HG03558 (cell line): ENCODE results near the gene P2RX6.

Experiments used
- ATAC-seq: cut with Tn5 transposase; IDR thresholded peaks from one replicate; pipeline ENCODE4 v1.9.1; 2021; ENCODE audit warnings: moderate number of reproducible peaks; ENCODE audit not compliant: unreplicated experiment; ENCODE audit errors: extremely low read depth

Gene P2RX6

GRCh38 chr22:21010426-21011113 lies 4.4 kb upstream of the P2RX6 start:
- ATAC-seq = no peak

- ATAC-seq = no peak
These were observed 2.2 kb upstream of the P2RX6 start for GRCh38 chr22:21012446-21013407.

- no peak for ATAC-seq
These were observed 1.2 kb upstream of the P2RX6 start for GRCh38 chr22:21013657-21014201.

- ATAC-seq = peak; percentile 68
These were observed 701 bp upstream of the P2RX6 start for GRCh38 chr22:21014202-21014725.

GRCh38 chr22:21015466-21016006 lies 571 bp downstream of the P2RX6 start:
- ATAC-seq = no peak

GRCh38 chr22:21016644-21017420 lies 1.9 kb downstream of the P2RX6 start:
- ATAC-seq = no peak

- no peak for ATAC-seq
These were observed 3.3 kb downstream of the P2RX6 start for GRCh38 chr22:21018314-21018713.

GRCh38 chr22:21020802-21021429 lies 6.0 kb downstream of the P2RX6 start:
- no peak for ATAC-seq

GRCh38 chr22:21022507-21022906 lies 7.5 kb downstream of the P2RX6 start:
- no peak for ATAC-seq

GRCh38 chr22:21022955-21023614 lies 8.1 kb downstream of the P2RX6 start:
- no peak for ATAC-seq

- no peak for ATAC-seq
These were observed 10.3 kb downstream of the P2RX6 start for GRCh38 chr22:21025266-21025665.

GRCh38 chr22:21025763-21026755 lies 11.1 kb downstream of the P2RX6 start:
- ATAC-seq = no peak

GRCh38 chr22:21026783-21027692 lies 12.1 kb downstream of the P2RX6 start:
- ATAC-seq = no peak

- no peak for ATAC-seq
These were observed 13.6 kb downstream of the P2RX6 start for GRCh38 chr22:21028277-21029251.

- ATAC-seq = no peak
These were observed 14.6 kb downstream of the P2RX6 start for GRCh38 chr22:21029486-21030025.
